A549 (cell line): ENCODE data around the gene ISM1. TPM values are rescaled to one million over a fixed set of nuclear protein-coding genes. Genes with fewer than 3 reads are reported as not detected.

Experiments
- ATAC-seq, 2 experiments: fragments of 200-7000 bp in 1 of 2; fragments of >200 bp in 1 of 2; cut with Nextera tagmentation in 1 of 2; cut with Tn5 transposase in 1 of 2; 3 replicates each; pipeline versions ENCODE4 v1.8.0 to v1.9.1; 2018 to 2020; ENCODE audit warnings: mild to moderate bottlenecking in 1 of 2, moderate library complexity in 1 of 2
- CTCF ChIA-PET: fragments of 300-600 bp; sonication (Branson Sonifier 250); formaldehyde crosslinking; extraction: SDS; loops from one replicate; lab custom pipeline; 2021; ENCODE audit warnings: antibody characterized with exemption, inconsistent platforms; lab: Yijun Ruan, JAX
- POLR2A ChIA-PET: fragments of 350-600 bp; formaldehyde crosslinking; extraction: SDS; loops from one replicate; lab custom pipeline; 2021; ENCODE audit warnings: antibody characterized with exemption, inconsistent platforms; lab: Yijun Ruan, JAX
- DNase-seq, 2 experiments: peaks; one replicate each; pipeline versions ENCODE4 v3.0.0 to v3.0.0-alpha.2; 2011 to 2016; ENCODE audit warnings: low read depth in 1 of 2, low spot score in 1 of 2
- FAIRE-seq: peaks from 2 replicates; lab custom pipeline; 2011; peaks lifted over from hg19 to GRCh38; lab: Jason Lieb, UNC
- H3K27ac ChIP-seq, 2 experiments: fragments of >200 bp; sonication (Bioruptor Twin); formaldehyde crosslinking; 3 replicates each; pipeline ENCODE4 v1.5.1; 2016 to 2017
- H3K4me1 ChIP-seq: fragments of >200 bp; sonication (Bioruptor Twin); formaldehyde crosslinking; 3 replicates; pipeline ENCODE4 v1.6.1; 2016
- H3K4me2 ChIP-seq: fragments of >200 bp; sonication (Bioruptor Twin); formaldehyde crosslinking; 3 replicates; pipeline ENCODE4 v1.6.1; 2016
- H3K4me3 ChIP-seq: fragments of >200 bp; sonication (Bioruptor Twin); formaldehyde crosslinking; 3 replicates; pipeline ENCODE4 v1.5.1; 2016
- H3K9me3 ChIP-seq: fragments of >200 bp; sonication (Bioruptor Twin); formaldehyde crosslinking; 3 replicates; pipeline ENCODE4 v1.6.1; 2016
- CBX8 ChIP-seq: fragments of 200-600 bp; sonication (generic); IDR thresholded peaks from 2 replicates; pipeline ENCODE4 v1.6.1; 2016
- EHMT2 ChIP-seq: fragments of 200-600 bp; sonication (generic); IDR thresholded peaks from 2 replicates; pipeline ENCODE4 v1.6.1; 2016; ENCODE audit warnings: antibody characterized with exemption, low read depth, mild to moderate bottlenecking, moderate library complexity
- JUN ChIP-seq, 2 experiments: fragments of >200 bp; sonication (Bioruptor Twin); formaldehyde crosslinking; IDR thresholded peaks; 2 replicates in 1 of 2; 3 replicates in 1 of 2; pipeline ENCODE4 v1.6.1; 2016 to 2017
- MYC ChIP-seq: IDR thresholded peaks from 2 replicates; pipeline ENCODE4 v1.6.1; 2012; ENCODE audit warnings: mild to moderate bottlenecking, inconsistent platforms, low read length, improper control_type of control experiment, borderline replicate concordance
- NPAS2 ChIP-seq: fragments of 250-450 bp; sonication (Bioruptor Pico); IDR thresholded peaks from 2 replicates; pipeline ENCODE4 v1.8.0; 2022; ENCODE audit warnings: mild to moderate bottlenecking, moderate library complexity, borderline replicate concordance
- POLR2AphosphoS2 ChIP-seq: conservative IDR thresholded peaks from 2 replicates; pipeline ENCODE4 v1.6.1; 2012; ENCODE audit warnings: low read length, improper control_type of control experiment, inconsistent platforms
- RAD21 ChIP-seq, 2 experiments: fragments of >200 bp in 1 of 2; sonication (Bioruptor Twin) in 1 of 2; formaldehyde crosslinking in 1 of 2; IDR thresholded peaks in 1 of 2; conservative IDR thresholded peaks in 1 of 2; 2 replicates in 1 of 2; 3 replicates in 1 of 2; pipeline ENCODE4 v1.6.1; 2012 to 2018; ENCODE audit warnings: inconsistent platforms in 1 of 2
- SMC3 ChIP-seq: fragments of >200 bp; sonication (Bioruptor Twin); formaldehyde crosslinking; IDR thresholded peaks from 3 replicates; pipeline ENCODE4 v1.6.1; 2018; ENCODE audit warnings: inconsistent platforms
- TFCP2L1 ChIP-seq: fragments of 250-450 bp; sonication (Bioruptor Pico); IDR thresholded peaks from 2 replicates; pipeline ENCODE4 v1.5.0; 2021; ENCODE audit warnings: mild to moderate bottlenecking
- TP53 ChIP-seq: fragments of 250-450 bp; sonication (Bioruptor Pico); IDR thresholded peaks from 2 replicates; pipeline ENCODE4 v1.5.0; 2021; ENCODE audit warnings: mild to moderate bottlenecking, moderate library complexity
- ZC3H11A ChIP-seq: fragments of 450-650 bp; IDR thresholded peaks from 2 replicates; pipeline ENCODE4 v1.6.1; 2014; ENCODE audit warnings: antibody characterized with exemption, mild to moderate bottlenecking
- ZSCAN20 ChIP-seq: fragments of 250-450 bp; sonication (Bioruptor Pico); IDR thresholded peaks from 2 replicates; pipeline ENCODE4 v1.8.0; 2022; ENCODE audit warnings: mild to moderate bottlenecking, moderate library complexity
- WGBS: methylation state at CpG from one replicate; pipeline ENCODE4 v1.1.6; 2017; ENCODE audit errors: missing lambda C conversion rate; 5-methylcytosine and 5-hydroxymethylcytosine counted together
- polyA plus RNA-seq, 4 experiments: library from polyadenylated mRNA; depleted of rRNA in 3 of 4; stranded (reverse); fragments of >200 nt; fragmentation: RNase III in 1 of 4; extraction: RNeasy Plus Mini Kit Qiagen cat#74134 plus additional on column Dnase treatment in 1 of 4; gene quantifications; 2 replicates in 3 of 4; 3 replicates in 1 of 4; pipeline ENCODE4 v1.2.3, GENCODE V29; 2011 to 2017
- TF ChIP-seq, protein P1 (sequence below): IDR thresholded peaks from 2 replicates; pipeline ENCODE4 v1.6.1; 2012
- TF ChIP-seq, protein P2 (sequence below): fragments of >200 bp; sonication (Bioruptor Twin); formaldehyde crosslinking; IDR thresholded peaks from 3 replicates; pipeline ENCODE4 v1.5.1; 2016

Gene ISM1
- polyA plus RNA-seq, 2 of the 4 experiments (the other 2 are of a cell fraction) = 0.18 to 0.39 TPM

DNA sequence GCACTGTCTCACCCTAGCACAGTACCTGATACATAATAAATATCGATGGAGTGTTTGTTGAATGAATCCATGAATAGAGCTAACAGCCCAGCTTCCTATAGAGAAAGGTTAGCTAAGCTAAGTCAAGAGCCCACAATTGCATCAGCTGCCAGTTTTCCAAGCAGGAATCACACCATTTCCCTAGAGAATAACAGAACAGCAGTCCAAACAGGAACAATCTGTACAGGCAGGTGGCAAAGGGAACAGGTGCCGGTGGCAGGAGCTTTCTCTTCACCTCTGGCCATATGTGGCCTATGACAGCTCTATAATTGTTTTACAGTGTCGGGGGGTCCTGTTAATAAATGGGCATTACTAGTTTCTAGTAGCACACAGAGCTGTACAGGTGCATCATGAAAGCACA is 38.8 kb downstream of the ISM1 start:
- Histone ChIP-seq H3K4me3 (no peak overlapping the region), H3K9me3 (no peaks in the 10 kb centered on the region), H3K4me2 (no peak overlapping the region), H3K27ac (no peak overlapping the region), H3K4me1 (peaks cover 14% of the 10 kb centered on the region; the same call in 2 of the 3 replicates)
- ATAC-seq (no peak), FAIRE-seq (no peak), DNase-seq (no peak)
- ChIA-PET POLR2A (no interaction called here), CTCF (interaction anchor here (0.7 to 3.5 kb wide), 7 partner anchors 9 to 293 kb away, joined by 3 to 29 read pairs (median 9); no protein-coding TSS in a partner anchor)
- WGBS = 55% methylated on average over 3 of the region's 3 CpGs
- TF ChIP-seq MYC (no peak), RAD21 (conservative IDR thresholded peaks at IDR 0.05 in 1 of 2, IDR thresholded peaks at IDR 0.05 in 1 of 2) (no peak), ZSCAN20 (CRISPR knock-in tag) (no peak), JUN (IDR thresholded peaks at IDR 0.05) (no peak), TFCP2L1 (CRISPR knock-in tag) (no peak), POLR2AphosphoS2 (no peak), CBX8 (no peak), ZC3H11A (no peak)
- TF ChIP-seq, protein P1, sequence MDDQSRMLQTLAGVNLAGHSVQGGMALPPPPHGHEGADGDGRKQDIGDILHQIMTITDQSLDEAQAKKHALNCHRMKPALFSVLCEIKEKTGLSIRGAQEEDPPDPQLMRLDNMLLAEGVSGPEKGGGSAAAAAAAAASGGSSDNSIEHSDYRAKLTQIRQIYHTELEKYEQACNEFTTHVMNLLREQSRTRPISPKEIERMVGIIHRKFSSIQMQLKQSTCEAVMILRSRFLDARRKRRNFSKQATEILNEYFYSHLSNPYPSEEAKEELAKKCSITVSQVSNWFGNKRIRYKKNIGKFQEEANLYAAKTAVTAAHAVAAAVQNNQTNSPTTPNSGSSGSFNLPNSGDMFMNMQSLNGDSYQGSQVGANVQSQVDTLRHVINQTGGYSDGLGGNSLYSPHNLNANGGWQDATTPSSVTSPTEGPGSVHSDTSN = no peak

DNA sequence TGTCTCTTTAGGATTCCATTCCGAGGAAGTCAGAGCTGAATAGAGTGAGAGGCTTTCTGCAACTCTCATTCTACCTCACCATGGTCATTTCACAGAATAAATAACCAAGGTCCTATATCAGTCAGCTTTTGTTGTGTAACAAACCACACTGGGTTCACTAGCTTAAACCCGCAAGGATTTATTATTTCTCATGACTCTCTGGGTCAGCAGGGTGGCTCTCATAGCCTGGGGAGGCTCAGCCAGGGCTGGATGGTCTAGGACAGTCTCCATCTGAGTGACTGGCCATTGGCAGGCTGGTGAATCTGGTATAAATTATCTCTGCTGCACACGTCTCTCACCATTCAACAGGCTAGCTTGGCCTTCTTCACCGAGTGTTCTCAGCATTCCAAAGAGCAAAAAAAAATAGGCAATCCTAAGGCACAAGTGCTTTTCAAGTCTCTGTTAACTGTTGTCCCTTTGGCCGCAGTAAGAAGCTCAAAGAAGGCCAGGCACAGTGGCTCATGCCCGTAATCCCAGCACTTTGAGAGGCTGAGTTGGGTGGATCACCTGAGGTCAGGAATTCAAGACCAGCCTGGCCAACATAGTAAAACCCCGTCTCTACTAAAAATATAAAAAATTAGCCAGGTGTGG is 39.7 kb downstream of the ISM1 start:
- ATAC-seq (no peak), FAIRE-seq (no peak)
- Histone ChIP-seq H3K4me3 (no peak overlapping the region), H3K9me3 (no peaks in the 10 kb centered on the region), H3K27ac (no peak overlapping the region)
- TF ChIP-seq TP53 (CRISPR knock-in tag) = no peak
- TF ChIP-seq EHMT2 = no peak
- TF ChIP-seq TFCP2L1 (CRISPR knock-in tag) = no peak
- TF ChIP-seq, protein P2, sequence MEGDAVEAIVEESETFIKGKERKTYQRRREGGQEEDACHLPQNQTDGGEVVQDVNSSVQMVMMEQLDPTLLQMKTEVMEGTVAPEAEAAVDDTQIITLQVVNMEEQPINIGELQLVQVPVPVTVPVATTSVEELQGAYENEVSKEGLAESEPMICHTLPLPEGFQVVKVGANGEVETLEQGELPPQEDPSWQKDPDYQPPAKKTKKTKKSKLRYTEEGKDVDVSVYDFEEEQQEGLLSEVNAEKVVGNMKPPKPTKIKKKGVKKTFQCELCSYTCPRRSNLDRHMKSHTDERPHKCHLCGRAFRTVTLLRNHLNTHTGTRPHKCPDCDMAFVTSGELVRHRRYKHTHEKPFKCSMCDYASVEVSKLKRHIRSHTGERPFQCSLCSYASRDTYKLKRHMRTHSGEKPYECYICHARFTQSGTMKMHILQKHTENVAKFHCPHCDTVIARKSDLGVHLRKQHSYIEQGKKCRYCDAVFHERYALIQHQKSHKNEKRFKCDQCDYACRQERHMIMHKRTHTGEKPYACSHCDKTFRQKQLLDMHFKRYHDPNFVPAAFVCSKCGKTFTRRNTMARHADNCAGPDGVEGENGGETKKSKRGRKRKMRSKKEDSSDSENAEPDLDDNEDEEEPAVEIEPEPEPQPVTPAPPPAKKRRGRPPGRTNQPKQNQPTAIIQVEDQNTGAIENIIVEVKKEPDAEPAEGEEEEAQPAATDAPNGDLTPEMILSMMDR = no peak
- TF ChIP-seq, all 56 proteins: peak for 0
- H3K4me1 ChIP-seq = peaks cover 14% of the 10 kb centered on the region; the same call in 2 of the 3 replicates
- 69% methylated on average over 7 of the region's 7 CpGs for WGBS
- POLR2A ChIA-PET = no interaction called here
- DNase-seq = no peak
- CTCF ChIA-PET = interaction anchor here (0.7 to 3.5 kb wide), 11 partner anchors 10 to 294 kb away, joined by 3 to 29 read pairs (median 4); no protein-coding TSS in a partner anchor
- H3K4me2 ChIP-seq = no peak overlapping the region

DNA sequence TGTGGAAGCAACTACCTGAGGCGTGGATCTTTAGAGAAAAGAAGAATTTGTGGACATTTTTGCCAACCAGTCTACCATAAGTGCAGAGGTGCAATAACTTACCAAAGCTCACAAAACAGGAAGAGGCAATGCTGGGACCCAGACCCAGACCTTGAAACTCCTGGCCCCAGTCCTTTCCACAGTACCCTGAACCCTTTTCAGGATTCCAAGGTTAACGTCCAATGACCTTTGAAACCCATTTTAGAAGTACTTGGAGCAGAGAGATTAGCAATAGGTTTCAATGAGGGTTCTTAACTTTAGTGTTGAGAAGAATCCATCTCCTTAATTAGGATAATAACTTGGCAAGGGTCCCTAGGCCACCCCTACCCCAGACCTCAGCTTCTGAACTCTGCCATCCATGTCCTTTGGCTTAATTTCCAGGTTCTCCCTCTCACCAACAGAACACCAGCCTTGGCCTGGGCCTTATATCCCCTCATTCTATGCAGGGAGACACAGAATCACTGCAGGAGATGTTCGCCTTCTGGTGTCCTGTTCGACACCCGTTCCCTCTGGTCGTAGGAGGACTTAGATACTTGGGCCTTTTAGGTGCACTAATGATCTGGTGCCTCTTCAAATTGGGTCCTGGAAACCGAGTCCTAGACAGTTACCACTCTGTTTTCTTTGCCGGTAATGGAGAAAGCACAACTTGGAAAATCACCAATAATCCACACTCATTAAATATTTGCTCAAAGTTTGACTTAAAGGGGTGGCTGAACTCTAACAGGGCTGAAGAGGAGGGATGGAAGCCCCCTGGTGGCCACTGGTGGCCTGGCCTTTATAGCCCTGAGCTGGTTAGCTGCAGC is 40.6 kb downstream of the ISM1 start:
- POLR2A ChIA-PET = interaction anchor here (0.7 kb wide), 1 partner anchor 166 kb away, joined by 4 read pairs; no protein-coding TSS in a partner anchor
- WGBS = 78% methylated on average over 8 of the region's 8 CpGs
- FAIRE-seq = no peak
- H3K4me3 ChIP-seq = no peak overlapping the region
- no peak overlapping the region for H3K27ac ChIP-seq
- peaks cover 14% of the 10 kb centered on the region; the same call in 2 of the 3 replicates for H3K4me1 ChIP-seq
- no peaks in the 10 kb centered on the region for H3K9me3 ChIP-seq
- TF ChIP-seq, protein P2 = peak; percentile 74
- TF ChIP-seq NPAS2 (no peak), RAD21 (conservative IDR thresholded peaks at IDR 0.05 in 1 of 2, IDR thresholded peaks at IDR 0.05 in 1 of 2) (peak; percentile 69 to 72), SMC3 (peak; percentile 87)
- TF ChIP-seq, all 56 proteins: peak for 3
- H3K4me2 ChIP-seq = peak overlapping the region; percentile 40; the same call in 2 of the 3 replicates
- CTCF ChIA-PET = interaction anchor here (0.6 to 3.5 kb wide), 27 partner anchors 9 to 292 kb away, joined by 3 to 29 read pairs (median 4); no protein-coding TSS in a partner anchor
- ATAC-seq = peak; percentile 94 to 99
- peak; percentile 62 to 75 for DNase-seq
